Right cardiac atrium (tissue), 5 donors: ENCODE results near the gene HM13. TPM values are rescaled to one million over a fixed set of nuclear protein-coding genes. Genes with fewer than 3 reads are reported as not detected.
"Not testable (repeated sequence)": the region's sequence is repeated elsewhere in the genome, so short reads cannot be mapped to it uniquely, and the experiment has no call there.

Experiments used
- ATAC-seq, 2 donors: fragments of 200-7000 bp; cut with Tn5 transposase; one replicate each; pipeline versions ENCODE4 v1.8.0 to v1.9.1; 2020; ENCODE audit warnings: moderate library complexity in 2 of 2, mild to moderate bottlenecking in 1 of 2
- DNase-seq, 3 donors: peaks; one replicate each; pipeline ENCODE4 v3.0.0-alpha.2; 2020
- H3K27ac ChIP-seq: one replicate; pipeline ENCODE4 v1.5.1; 2013; ENCODE audit warnings: mild to moderate bottlenecking, low read length, control low read depth, moderate library complexity
- H3K27me3 ChIP-seq: one replicate; pipeline ENCODE4 v1.6.1; 2013; ENCODE audit not compliant: control insufficient read depth, insufficient read depth
- H3K4me1 ChIP-seq: one replicate; pipeline ENCODE4 v1.6.1; 2013; ENCODE audit warnings: low read length; ENCODE audit not compliant: control insufficient read depth, insufficient read depth
- H3K4me3 ChIP-seq: one replicate; pipeline ENCODE4 v1.5.1; 2013; ENCODE audit warnings: low read length, control low read depth
- H3K9me3 ChIP-seq: one replicate; pipeline ENCODE4 v1.6.1; 2013; ENCODE audit warnings: low read length; ENCODE audit not compliant: control insufficient read depth
- WGBS: extraction: QIAGEN DNeasy Blood & Tissue Kit; methylation state at CpG from one replicate; pipeline ENCODE4 v1.1.7; 2013; 5-methylcytosine and 5-hydroxymethylcytosine counted together
- intact Hi-C, 4 donors: fragments of 100-400 bp; cut with DNase I; formaldehyde crosslinking; loops; one replicate each; pipeline versions ENCODE4 v1.11.0 to v1.14.0; 2022 to 2023
- polyA plus RNA-seq: library from polyadenylated mRNA; stranded (reverse); fragments of 200-250 nt; gene quantifications from one replicate; pipeline ENCODE4 v1.2.3, GENCODE V29; 2013
- total RNA-seq, 4 donors: library from RNA; stranded (reverse); fragmentation: NEBNext Ultra II Directional; extraction: Animal tissue kit (Norgen Biotek cat#: 25700); gene quantifications; one replicate each; pipeline ENCODE4 v1.2.1, GENCODE V29; 2021
- donor health status: healthy with polysubstance abuse.
- donor health status: DM: no; HTN: yes; CAD: no.
- donor health status: DM: no; HTN: no; CAD: no.
- donor health status: DM: no; HTN: yes; CAD: no; lungs with severe emphysema.
- donor health status: DM: yes; HTN: yes; CAD: no.

Gene HM13
- total and polyA plus RNA-seq, 5 donors, result 40.0 to 80.2 (median 60.9) TPM

DNA sequence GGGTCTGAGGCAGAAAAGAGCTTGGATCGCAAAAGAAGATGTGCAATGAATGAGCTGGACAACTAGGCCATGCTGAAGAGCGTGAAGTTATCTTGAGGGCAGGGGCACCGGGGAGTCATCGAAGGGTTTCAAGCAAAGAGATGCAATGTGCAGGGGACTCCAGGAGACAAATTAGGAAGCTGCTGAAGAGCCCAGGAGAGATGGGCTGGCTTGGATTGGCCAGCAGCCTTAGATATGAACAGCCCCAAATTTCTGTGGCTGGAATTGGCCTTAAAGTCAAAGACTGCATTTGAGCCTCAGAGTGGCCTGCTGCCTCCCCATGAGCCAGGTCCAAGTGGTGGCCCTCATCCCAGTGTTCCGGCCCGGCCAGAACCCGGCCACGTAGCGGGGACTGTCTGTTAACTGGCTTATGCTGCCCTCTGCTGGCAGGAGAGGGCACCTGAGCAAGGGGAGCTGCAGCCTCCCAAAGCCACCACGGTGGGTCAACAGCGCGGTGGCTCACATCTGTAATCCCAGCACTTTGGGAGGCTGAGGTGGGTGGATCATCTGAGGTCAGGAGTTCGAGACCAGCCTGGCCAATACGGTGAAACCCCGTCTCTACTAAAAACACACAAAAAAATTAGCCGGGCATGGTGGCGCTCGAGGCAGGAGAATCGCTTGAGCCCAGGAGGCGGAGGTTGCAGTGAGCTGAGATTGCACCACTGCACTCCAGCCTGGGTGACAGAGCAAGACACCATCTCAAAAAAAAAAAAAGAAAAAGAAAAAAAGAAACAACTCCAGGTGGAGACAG, 11.2 kb upstream of the HM13 start:
- not testable (repeated sequence) for H3K4me1 ChIP-seq, H3K9me3 ChIP-seq, H3K27ac ChIP-seq, H3K4me3 ChIP-seq, H3K27me3 ChIP-seq
- DNase-seq, result peak; percentile 92 to 98 (median 96)
- ATAC-seq, result peak; percentile 95 to 97
- 27% methylated on average over 20 of the region's 20 CpGs for WGBS
- intact Hi-C loops, result loop anchor here in 3 of 4 donors (1.0 to 10.0 kb wide), 4 partner anchors 41 to 58 kb away; partner anchors contain the start of gene DEFB123 (in 1 of the 3)

- ATAC-seq (no peak), DNase-seq (no peak)
- intact Hi-C loops, result loop anchor here in 1 of 4 donors (10.0 kb wide), 1 partner anchor 61 kb away; the partner anchor contains the start of gene DEFB123
- no peak overlapping the region for H3K27ac ChIP-seq
- no peaks in the 10 kb centered on the region for H3K9me3 ChIP-seq
- 88% methylated on average over 1 of the region's 1 CpG for WGBS
- H3K4me1 ChIP-seq, result no peaks in the 10 kb centered on the region
- H3K27me3 ChIP-seq, result no peaks in the 10 kb centered on the region
- no peak overlapping the region for H3K4me3 ChIP-seq
These were observed 8.3 kb upstream of the HM13 start for GRCh38 chr20:31505903-31506302.

DNA sequence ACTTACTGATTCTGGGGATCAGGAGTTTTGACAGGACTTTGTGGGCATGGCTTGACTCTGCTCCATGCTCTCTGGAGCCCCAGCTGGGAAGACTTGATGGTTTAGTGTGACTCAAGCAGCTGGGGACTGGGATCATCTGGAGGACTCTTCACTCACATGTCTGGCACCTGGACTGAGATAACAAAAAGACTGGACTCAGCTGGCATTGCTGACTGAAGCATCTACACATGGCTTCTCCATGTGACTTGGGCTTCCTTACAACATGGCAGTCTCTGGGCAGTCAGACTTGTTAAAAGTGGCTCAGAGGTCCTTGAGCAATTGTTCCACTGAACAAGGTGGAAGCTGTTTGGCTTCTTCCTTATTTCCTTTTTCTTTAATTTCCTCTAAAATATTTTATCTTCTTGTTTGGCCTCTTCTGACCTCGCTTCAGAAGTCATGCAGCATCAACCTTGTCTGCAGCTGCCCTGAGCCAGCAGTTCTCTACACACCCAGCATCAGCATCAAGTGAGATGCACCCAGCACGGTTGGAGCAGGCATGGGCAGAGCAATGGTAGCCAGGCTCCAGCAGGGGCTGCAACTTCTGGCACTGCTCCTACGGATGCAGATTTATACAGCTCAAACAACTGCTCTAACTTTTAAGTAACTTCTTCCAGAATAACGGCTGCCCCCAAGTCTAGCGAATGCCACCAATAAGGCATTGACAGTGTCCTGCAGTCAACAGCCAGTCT, 5.6 kb upstream of the HM13 start:
- no peaks in the 10 kb centered on the region for H3K27me3 ChIP-seq
- DNase-seq, result no peak
- no peaks in the 10 kb centered on the region for H3K9me3 ChIP-seq
- H3K4me3 ChIP-seq, result no peak overlapping the region
- H3K4me1 ChIP-seq, result no peaks in the 10 kb centered on the region
- ATAC-seq, result no peak
- no peak overlapping the region for H3K27ac ChIP-seq
- 80% methylated on average over 5 of the region's 5 CpGs for WGBS
- intact Hi-C loops, result loop anchor here in 1 of 4 donors (10.0 kb wide), 1 partner anchor 64 kb away; the partner anchor contains the start of gene DEFB123

DNA sequence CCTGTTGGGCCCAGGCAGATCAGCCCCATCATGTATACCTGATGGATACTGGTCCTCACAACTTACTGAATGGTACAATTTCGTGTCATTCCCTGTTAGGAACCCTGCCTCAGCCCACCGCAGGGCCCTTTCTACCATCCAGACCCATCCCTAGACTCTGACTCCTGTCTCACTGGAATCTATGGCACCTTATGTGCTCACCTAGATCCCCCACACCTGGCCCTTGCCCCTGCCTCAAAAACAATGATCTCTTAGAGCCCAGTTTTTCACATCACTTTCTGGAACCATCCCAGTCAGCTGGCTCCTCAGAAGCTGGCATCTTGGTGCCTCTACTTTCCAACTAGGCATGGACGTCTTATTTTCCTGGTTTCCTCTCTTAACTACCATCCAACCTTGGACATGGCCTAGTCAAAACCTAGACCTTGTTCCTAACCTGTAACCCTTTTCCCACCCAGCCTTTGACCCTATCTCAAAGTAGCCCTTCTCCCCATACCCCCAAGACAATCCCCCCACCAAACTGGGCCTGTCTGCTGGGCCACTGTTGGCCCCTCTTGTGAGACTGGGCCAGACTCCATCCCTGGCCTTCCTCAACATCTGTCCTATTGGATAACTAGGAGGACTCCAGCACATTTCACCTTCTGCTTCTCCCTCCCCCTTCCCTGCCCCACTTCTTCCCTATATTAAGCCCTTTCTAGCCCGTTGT, 981 bp downstream of the HM13 start:
- Histone ChIP-seq H3K4me3 (peak overlapping the region; percentile 60), H3K27me3 (no peaks in the 10 kb centered on the region), H3K4me1 (peaks cover 15% of the 10 kb centered on the region), H3K9me3 (no peaks in the 10 kb centered on the region), H3K27ac (no peak overlapping the region)
- DNase-seq (no peak), ATAC-seq (no peak)
- intact Hi-C loops, result no loop called here
- WGBS, result 17% methylated on average over 4 of the region's 4 CpGs

GRCh38 chr20:31515775-31516107, 1.5 kb downstream of the HM13 start:
- H3K9me3 ChIP-seq, result no peaks in the 10 kb centered on the region
- H3K27me3 ChIP-seq, result no peaks in the 10 kb centered on the region
- H3K4me1 ChIP-seq, result peaks cover 18% of the 10 kb centered on the region
- no peak overlapping the region for H3K27ac ChIP-seq
- ATAC-seq (no peak), DNase-seq (no peak)
- intact Hi-C loops, result no loop called here
- H3K4me3 ChIP-seq, result peak overlapping the region; percentile 60
- 87% methylated on average over 3 of the region's 3 CpGs for WGBS

GRCh38 chr20:31516166-31516565, 1.9 kb downstream of the HM13 start:
- DNase-seq (no peak), ATAC-seq (no peak)
- no peak overlapping the region for H3K4me3 ChIP-seq
- H3K9me3 ChIP-seq, result no peaks in the 10 kb centered on the region
- H3K27me3 ChIP-seq, result no peaks in the 10 kb centered on the region
- intact Hi-C loops, result no loop called here
- H3K4me1 ChIP-seq, result peaks cover 18% of the 10 kb centered on the region
- H3K27ac ChIP-seq, result no peak overlapping the region
- 90% methylated on average over 4 of the region's 4 CpGs for WGBS

- WGBS, result 93% methylated on average over 2 of the region's 2 CpGs
- H3K27me3 ChIP-seq, result no peaks in the 10 kb centered on the region
- no peak overlapping the region for H3K4me3 ChIP-seq
- no peaks in the 10 kb centered on the region for H3K9me3 ChIP-seq
- peaks cover 18% of the 10 kb centered on the region for H3K4me1 ChIP-seq
- no peak overlapping the region for H3K27ac ChIP-seq
- ATAC-seq (no peak), DNase-seq (no peak)
- intact Hi-C loops, result no loop called here
These were observed 2.4 kb downstream of the HM13 start for GRCh38 chr20:31516651-31517050.

DNA sequence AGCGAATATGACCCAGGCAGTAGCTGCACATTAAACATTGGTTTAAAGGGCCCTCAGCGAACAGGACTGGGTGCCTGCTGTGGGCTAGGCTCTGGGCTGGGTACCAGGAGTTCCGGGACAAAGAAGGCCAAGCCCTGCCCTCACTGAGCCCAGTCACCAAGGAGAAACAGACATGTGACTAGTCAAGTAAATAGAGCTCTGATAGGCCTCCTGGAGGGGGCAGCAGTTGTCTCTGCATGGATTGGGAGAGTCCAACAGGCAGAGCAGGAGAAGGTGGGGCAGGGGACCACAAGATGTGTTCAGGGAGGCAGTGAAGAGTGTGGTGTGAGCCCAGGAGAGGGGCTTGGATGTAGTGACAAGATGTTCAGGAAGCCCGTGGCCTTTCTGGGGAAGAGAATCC, 3.1 kb downstream of the HM13 start:
- no peak overlapping the region for H3K27ac ChIP-seq
- DNase-seq, result peak in 1 of 3 donors; percentile 53
- peaks cover 18% of the 10 kb centered on the region for H3K4me1 ChIP-seq
- intact Hi-C loops, result no loop called here
- H3K4me3 ChIP-seq, result no peak overlapping the region
- 72% methylated on average over 4 of the region's 4 CpGs for WGBS
- peak in 1 of 2 donors; percentile 9 for ATAC-seq
- no peaks in the 10 kb centered on the region for H3K9me3 ChIP-seq
- no peaks in the 10 kb centered on the region for H3K27me3 ChIP-seq

- DNase-seq, H3K27ac ChIP-seq, H3K4me3 ChIP-seq, H3K27me3 ChIP-seq, H3K9me3 ChIP-seq, H3K4me1 ChIP-seq, ATAC-seq, intact Hi-C loops: not testable (repeated sequence)
- 78% methylated on average over 7 of the region's 7 CpGs for WGBS
These were observed 7.0 kb downstream of the HM13 start for GRCh38 chr20:31521267-31521666.

- intact Hi-C loops, result no loop called here
- no peak overlapping the region for H3K27ac ChIP-seq
- WGBS, result 84% methylated on average over 6 of the region's 6 CpGs
- ATAC-seq (no peak), DNase-seq (no peak)
- no peaks in the 10 kb centered on the region for H3K9me3 ChIP-seq
- H3K4me3 ChIP-seq, result no peak overlapping the region
- H3K27me3 ChIP-seq, result no peaks in the 10 kb centered on the region
- peaks cover 2% of the 10 kb centered on the region for H3K4me1 ChIP-seq
These were observed 8.5 kb downstream of the HM13 start for GRCh38 chr20:31522731-31523130.
